Cardiac fibroblast (primary cell): Measurements from ENCODE around the gene CCL18.
"Not testable (repeated sequence)": the region's sequence is repeated elsewhere in the genome, so short reads cannot be mapped to it uniquely, and the experiment has no call there.

Experiments used
- DNase-seq, 2 donors: peaks; one replicate each; pipeline versions ENCODE4 v3.0.0 to v3.0.0-alpha.2; 2010; ENCODE audit warnings: low read depth in 2 of 2
- H3K4me3 ChIP-seq, 2 donors: replicated peaks in 1 of 2; 1 replicate in 1 of 2; 2 replicates in 1 of 2; pipeline ENCODE4 v1.5.1; 2011; ENCODE audit warnings: low read depth in 2 of 2, low read length in 2 of 2, mild to moderate bottlenecking in 2 of 2, moderate library complexity in 1 of 2
- CTCF ChIP-seq: IDR thresholded peaks from one replicate; pipeline ENCODE4 v1.5.1; 2011; ENCODE audit warnings: low read depth, mild to moderate bottlenecking, low read length, inconsistent platforms

The CCL18 gene

DNA sequence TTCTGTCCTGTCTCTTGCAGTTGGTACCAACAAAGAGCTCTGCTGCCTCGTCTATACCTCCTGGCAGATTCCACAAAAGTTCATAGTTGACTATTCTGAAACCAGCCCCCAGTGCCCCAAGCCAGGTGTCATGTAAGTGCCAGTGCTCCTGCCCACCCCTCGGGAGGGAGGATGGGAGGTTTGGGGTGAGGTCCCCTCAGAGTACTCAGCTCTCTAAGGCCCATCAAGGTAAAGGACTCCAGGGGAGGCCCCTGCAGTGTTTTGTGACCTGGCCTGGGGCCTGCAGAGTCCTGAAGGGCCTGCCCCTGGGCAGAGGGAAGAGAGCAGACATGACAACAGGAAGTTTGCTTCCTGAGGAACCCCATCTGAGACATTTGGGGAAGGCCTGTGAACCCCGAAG is 6.4 kb downstream of the CCL18 start:
- H3K4me3 ChIP-seq: no peak overlapping the region
- TF ChIP-seq CTCF: no peak
- no peak for DNase-seq

DNA sequence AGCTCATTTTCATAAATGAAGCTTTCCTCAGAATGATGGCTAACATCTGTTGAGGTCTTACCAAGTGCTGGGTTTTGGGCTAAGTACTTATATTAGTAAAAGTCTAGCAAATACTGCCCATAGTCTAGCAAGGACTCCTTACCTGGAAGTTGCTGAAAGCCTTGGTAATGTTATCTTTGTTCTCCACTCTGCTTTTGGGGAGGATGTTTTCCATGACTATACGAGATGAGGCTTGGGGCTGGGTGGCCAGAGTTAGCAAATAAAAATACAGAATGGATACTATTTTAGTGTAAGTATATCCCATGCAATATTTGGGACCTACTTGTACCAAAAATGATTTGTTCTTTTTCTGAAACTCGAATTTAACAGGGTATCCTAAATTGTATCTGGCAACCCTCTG is 7.7 kb downstream of the CCL18 start:
- TF ChIP-seq CTCF: no peak

DNA sequence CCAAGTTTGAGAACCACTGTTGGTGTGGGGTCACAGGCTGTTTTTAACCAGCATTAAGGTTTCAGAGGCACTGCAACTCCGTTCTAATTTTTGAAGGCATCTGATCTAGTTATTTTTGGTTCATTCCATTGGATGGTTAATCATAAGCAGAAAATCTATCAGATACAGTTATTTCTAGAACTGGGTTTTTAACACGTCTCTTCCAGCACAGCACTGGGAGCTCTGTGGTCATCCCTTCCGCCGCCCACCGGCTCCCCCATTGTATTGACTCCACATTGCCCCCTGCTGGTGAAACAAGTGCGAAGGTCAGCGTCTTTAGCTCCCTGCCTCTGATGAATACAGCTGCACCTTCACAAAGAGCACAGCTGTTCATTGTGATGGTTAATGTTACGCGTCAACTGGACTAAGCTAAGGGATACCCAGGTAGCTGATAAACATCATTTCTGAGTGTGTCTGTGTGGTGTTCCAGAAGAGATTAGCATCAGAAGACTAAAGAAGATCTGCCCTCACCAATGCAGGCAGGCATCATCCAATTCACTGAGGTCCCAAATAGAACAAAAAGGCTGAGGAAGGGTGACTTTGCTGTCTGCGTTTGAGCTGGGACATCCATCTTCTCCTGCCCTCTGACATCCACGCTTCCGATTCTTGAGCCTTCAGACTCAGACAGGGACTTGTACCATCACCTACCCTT is 8.5 kb downstream of the CCL18 start:
- TF ChIP-seq CTCF: peak; percentile 68
- DNase-seq: peak; percentile 40 to 43
- no peak overlapping the region for H3K4me3 ChIP-seq

More for the DNA sequence above, 7.7 kb downstream of the CCL18 start:
- DNase-seq: no peak
- H3K4me3 ChIP-seq: no peak overlapping the region

DNA sequence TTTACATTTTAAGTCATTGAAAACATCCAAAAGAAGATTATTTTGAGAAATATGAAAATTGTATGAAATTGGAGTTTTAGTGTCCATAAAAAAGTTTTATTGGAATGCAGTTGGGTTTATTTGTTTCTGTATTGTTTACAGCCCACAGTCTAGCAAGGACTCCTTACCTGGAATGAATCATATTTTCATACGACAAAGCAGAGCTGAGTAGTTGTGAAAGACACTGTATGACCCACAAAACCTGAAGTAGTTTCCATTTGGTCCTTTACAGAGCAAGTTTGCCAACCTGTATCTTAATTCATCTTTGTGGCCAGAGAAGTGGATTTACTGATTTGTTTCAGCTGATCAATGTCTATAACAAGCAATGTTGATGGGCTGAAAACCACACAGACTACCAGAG is 10.3 kb downstream of the CCL18 start:
- no peak overlapping the region for H3K4me3 ChIP-seq
- no peak for TF ChIP-seq CTCF
- DNase-seq: no peak

- H3K4me3 ChIP-seq, DNase-seq: not testable (repeated sequence)
Observed at GRCh38 chr17:36081681-36082471, 17.8 kb downstream of the CCL18 start.

DNA sequence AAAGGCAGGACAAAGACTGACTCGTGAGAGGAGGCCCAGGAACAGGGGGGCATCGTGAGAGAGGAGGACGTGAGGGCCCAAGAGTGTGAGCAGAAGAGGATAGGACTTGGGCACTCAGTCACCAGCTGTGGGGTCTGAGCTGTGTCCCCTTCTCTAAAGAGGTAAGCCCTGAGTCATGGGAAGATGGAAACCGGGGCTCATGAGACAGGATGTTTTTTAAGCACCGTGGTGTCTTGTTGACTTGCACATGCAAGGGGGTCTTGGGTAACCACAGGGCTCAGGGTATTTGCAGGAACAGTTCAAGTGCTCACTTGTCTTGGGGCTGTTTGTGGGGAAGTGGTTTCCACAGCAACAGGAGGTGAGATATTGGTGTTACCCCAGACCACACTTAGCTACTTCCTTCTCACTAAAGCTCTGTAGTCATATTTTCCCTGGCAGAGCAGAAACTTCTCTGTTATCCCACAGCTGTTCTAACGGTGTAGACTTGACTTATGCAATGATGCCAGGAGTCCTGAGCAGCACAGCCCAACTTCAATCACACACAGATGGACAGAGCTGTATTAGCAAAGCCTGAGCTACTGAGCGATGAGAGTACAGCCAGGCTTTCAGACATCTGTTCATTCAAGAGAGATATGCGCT is 18.5 kb downstream of the CCL18 start:
- H3K4me3 ChIP-seq: not testable (repeated sequence)

GRCh38 chr17:36083691-36084090 is 19.6 kb downstream of the CCL18 start:
- H3K4me3 ChIP-seq: not testable (repeated sequence)
- DNase-seq: peak in 1 of 2 donors; percentile 32

More for the DNA sequence above, 18.5 kb downstream of the CCL18 start:
- peak in 1 of 2 donors; percentile 3 for DNase-seq

GRCh38 chr17:36085765-36086164 is 21.7 kb downstream of the CCL18 start:
- TF ChIP-seq CTCF: no peak
- no peak overlapping the region for H3K4me3 ChIP-seq
- peak; percentile 44 to 62 for DNase-seq
